Keratinocyte (primary cell): ENCODE measurements around the gene SLC39A8. TPM values are rescaled to one million over a fixed set of nuclear protein-coding genes. Genes with fewer than 3 reads are reported as not detected.
"Not testable (repeated sequence)": the region's sequence is repeated elsewhere in the genome, so short reads cannot be mapped to it uniquely, and the experiment has no call there.

Experiments used
- DNase-seq: peaks from one replicate; pipeline ENCODE4 v3.0.0-alpha.2; 2011; ENCODE audit warnings: low read depth, missing footprints, low spot score
- FAIRE-seq: peaks from 2 replicates; lab custom pipeline; 2011; peaks lifted over from hg19 to GRCh38; lab: Jason Lieb, UNC
- H2AFZ ChIP-seq: 2 replicates; pipeline ENCODE4 v1.6.0; 2012; ENCODE audit warnings: low read length, control low read depth, inconsistent platforms; ENCODE audit not compliant: control insufficient read depth
- H3K27ac ChIP-seq: 2 replicates; pipeline ENCODE4 v1.5.1; 2011; ENCODE audit warnings: low read length; ENCODE audit not compliant: control insufficient read depth, insufficient read depth
- H3K27me3 ChIP-seq: 3 replicates; pipeline ENCODE4 v1.6.0; 2011; ENCODE audit warnings: low read length; ENCODE audit not compliant: control insufficient read depth, insufficient read depth; ENCODE audit errors: extremely low read depth
- H3K36me3 ChIP-seq, 2 experiments: 2 replicates in 1 of 2; 3 replicates in 1 of 2; pipeline ENCODE4 v1.5.1; 2011; ENCODE audit warnings: low read length in 2 of 2, mild to moderate bottlenecking in 1 of 2; ENCODE audit not compliant: control insufficient read depth in 2 of 2, insufficient read depth in 2 of 2; ENCODE audit errors: extremely low read depth in 1 of 2
- H3K4me1 ChIP-seq: 3 replicates; pipeline ENCODE4 v1.5.1; 2011; ENCODE audit warnings: low read length; ENCODE audit not compliant: control insufficient read depth, insufficient read depth; ENCODE audit errors: extremely low read depth
- H3K4me2 ChIP-seq: 3 replicates; pipeline ENCODE4 v1.6.0; 2011; ENCODE audit warnings: low read depth, low read length; ENCODE audit not compliant: control insufficient read depth, insufficient read depth; ENCODE audit errors: extremely low read depth
- H3K4me3 ChIP-seq, 3 experiments: fragments of 200-600 bp in 1 of 3; sonication (generic) in 1 of 3; 2 replicates in 2 of 3; 3 replicates in 1 of 3; pipeline ENCODE4 v1.5.1; 2011 to 2016; ENCODE audit warnings: low read length in 3 of 3, mild to moderate bottlenecking in 3 of 3, control low read depth in 2 of 3, inconsistent platforms in 1 of 3, low read depth in 1 of 3, mixed read lengths in 1 of 3, mixed run types in 1 of 3, moderate library complexity in 1 of 3; ENCODE audit not compliant: control insufficient read depth in 2 of 3, insufficient read depth in 2 of 3; ENCODE audit errors: extremely low read depth in 1 of 3
- H3K79me2 ChIP-seq: 2 replicates; pipeline ENCODE4 v1.6.0; 2012; ENCODE audit warnings: low read length; ENCODE audit not compliant: control insufficient read depth, insufficient read depth
- H3K9ac ChIP-seq: 3 replicates; pipeline ENCODE4 v1.6.0; 2011; ENCODE audit warnings: low read length; ENCODE audit not compliant: control insufficient read depth, insufficient read depth; ENCODE audit errors: extremely low read depth
- H3K9me1 ChIP-seq: 3 replicates; pipeline ENCODE4 v1.6.0; 2011; ENCODE audit warnings: low read length; ENCODE audit not compliant: control insufficient read depth, insufficient read depth; ENCODE audit errors: extremely low read depth
- H3K9me3 ChIP-seq: 2 replicates; pipeline ENCODE4 v1.5.1; 2012; ENCODE audit warnings: low read depth, low read length; ENCODE audit not compliant: control insufficient read depth
- H4K20me1 ChIP-seq: 3 replicates; pipeline ENCODE4 v1.6.0; 2011; ENCODE audit warnings: low read length; ENCODE audit not compliant: control insufficient read depth, insufficient read depth; ENCODE audit errors: extremely low read depth
- EZH2 ChIP-seq: IDR thresholded peaks from one replicate; pipeline ENCODE4 v1.6.1; 2012; ENCODE audit warnings: inconsistent platforms, mild to moderate bottlenecking, low read length, moderate library complexity
- dilution Hi-C: fragments of 300-500 bp; cut with MboI; formaldehyde crosslinking; loops from one replicate; pipeline ENCODE4 v1.7.0; 2020; ENCODE audit warnings: low sequenced_read_pairs; ENCODE audit not compliant: extremely low pct_ligation_motif_present
- polyA plus RNA-seq, 5 experiments: library from polyadenylated mRNA; depleted of rRNA in 3 of 5; stranded (reverse) in 3 of 5; stranded (forward) in 1 of 5; unstranded in 1 of 5; fragments of >200 nt; gene quantifications; 1 replicate in 1 of 5; 2 replicates in 3 of 5; 3 replicates in 1 of 5; pipeline versions ENCODE4 v1.2.1 to v1.2.3, GENCODE V29; 2011 to 2012; ENCODE audit warnings: missing spikeins in 2 of 5, low read depth in 1 of 5, low replicate concordance in 1 of 5
- TF ChIP-seq, protein P1 (sequence below), 3 experiments: IDR thresholded peaks in 1 of 3; conservative IDR thresholded peaks in 1 of 3; optimal IDR thresholded peaks in 1 of 3; 2 replicates in 2 of 3; 3 replicates in 1 of 3; pipeline versions ENCODE3 to v1.5.1; 2011; ENCODE audit warnings: low read length in 3 of 3, mild to moderate bottlenecking in 3 of 3, moderate library complexity in 2 of 3, control low read depth in 1 of 3, inconsistent platforms in 1 of 3; ENCODE audit not compliant: insufficient read depth in 2 of 3; ENCODE audit errors: extremely low read depth in 1 of 3

Gene SLC39A8
- polyA plus RNA-seq, 1 donor (not counting 4 experiments of a cell fraction or from before 2014, with no cell fraction given) = 7.5 TPM

DNA sequence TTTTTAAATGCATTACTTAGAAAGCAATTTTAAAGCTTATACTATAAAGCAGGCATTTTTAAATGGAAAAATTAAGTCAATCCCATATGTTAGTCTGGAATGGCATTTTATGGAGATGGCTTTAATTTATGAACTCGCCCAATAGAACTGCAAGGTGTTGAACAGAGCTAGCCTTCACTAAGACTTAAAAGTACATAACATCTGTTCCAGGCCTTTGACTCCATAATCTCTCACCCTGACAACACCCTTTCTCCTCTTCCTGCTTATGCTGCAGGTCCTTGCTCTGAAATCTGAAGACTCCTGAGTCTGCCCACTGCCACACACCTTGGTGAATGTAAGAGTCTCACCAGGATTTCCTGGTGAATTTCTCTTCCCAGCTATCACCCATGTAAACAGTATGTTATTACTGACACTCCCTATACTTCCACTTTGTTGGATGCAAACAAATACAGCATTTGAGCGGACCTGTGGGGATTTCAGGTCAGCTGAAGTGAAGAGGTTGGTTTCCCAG lies 17.7 kb upstream of the SLC39A8 start:
- TF ChIP-seq, protein P1, sequence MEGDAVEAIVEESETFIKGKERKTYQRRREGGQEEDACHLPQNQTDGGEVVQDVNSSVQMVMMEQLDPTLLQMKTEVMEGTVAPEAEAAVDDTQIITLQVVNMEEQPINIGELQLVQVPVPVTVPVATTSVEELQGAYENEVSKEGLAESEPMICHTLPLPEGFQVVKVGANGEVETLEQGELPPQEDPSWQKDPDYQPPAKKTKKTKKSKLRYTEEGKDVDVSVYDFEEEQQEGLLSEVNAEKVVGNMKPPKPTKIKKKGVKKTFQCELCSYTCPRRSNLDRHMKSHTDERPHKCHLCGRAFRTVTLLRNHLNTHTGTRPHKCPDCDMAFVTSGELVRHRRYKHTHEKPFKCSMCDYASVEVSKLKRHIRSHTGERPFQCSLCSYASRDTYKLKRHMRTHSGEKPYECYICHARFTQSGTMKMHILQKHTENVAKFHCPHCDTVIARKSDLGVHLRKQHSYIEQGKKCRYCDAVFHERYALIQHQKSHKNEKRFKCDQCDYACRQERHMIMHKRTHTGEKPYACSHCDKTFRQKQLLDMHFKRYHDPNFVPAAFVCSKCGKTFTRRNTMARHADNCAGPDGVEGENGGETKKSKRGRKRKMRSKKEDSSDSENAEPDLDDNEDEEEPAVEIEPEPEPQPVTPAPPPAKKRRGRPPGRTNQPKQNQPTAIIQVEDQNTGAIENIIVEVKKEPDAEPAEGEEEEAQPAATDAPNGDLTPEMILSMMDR (optimal IDR thresholded peaks at IDR 0.05 in 1 of 3, IDR thresholded peaks at IDR 0.05 in 1 of 3, conservative IDR thresholded peaks at IDR 0.05 in 1 of 3; ENCODE audit: extremely low read depth in 1 of 3, insufficient read depth in 2 of 3, low read length in 3 of 3) = no peak
- TF ChIP-seq EZH2 = no peak
- Histone ChIP-seq H3K27ac (no peak overlapping the region), H3K9ac (no peak overlapping the region), H3K4me1 (no peaks in the 10 kb centered on the region), H3K9me3 (no peaks in the 10 kb centered on the region), H3K4me3 (no peak overlapping the region), H4K20me1 (no peaks in the 10 kb centered on the region), H3K36me3 (no peaks in the 10 kb centered on the region), H2AFZ (no peak overlapping the region), H3K9me1 (no peaks in the 10 kb centered on the region), H3K27me3 (no peaks in the 10 kb centered on the region), H3K4me2 (no peak overlapping the region), H3K79me2 (no peaks in the 10 kb centered on the region)
- FAIRE-seq (no peak), DNase-seq (no peak)
- dilution Hi-C loops = no loop called here

DNA sequence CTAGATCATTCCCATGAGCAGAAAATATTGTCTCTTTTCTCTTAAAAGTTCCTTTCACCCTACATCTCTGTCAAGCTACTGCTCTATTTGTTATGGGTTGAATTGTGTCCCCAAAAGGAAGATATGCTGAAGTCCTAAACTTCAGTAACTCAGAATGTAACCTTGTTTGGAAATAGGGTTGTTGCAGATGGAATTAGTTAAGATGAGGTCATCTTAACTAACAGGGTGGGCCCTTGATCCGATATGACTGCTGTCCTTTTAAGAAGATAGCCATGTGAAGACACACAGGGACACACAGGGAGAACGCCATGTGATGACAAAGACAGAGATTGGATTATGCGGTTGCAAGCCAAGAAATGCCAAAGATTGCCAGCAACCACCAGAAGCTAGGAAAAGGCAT lies 12.8 kb upstream of the SLC39A8 start:
- Histone ChIP-seq H3K27ac (no peak overlapping the region), H3K9me1 (no peaks in the 10 kb centered on the region), H3K4me3 (no peak overlapping the region), H3K9me3 (no peaks in the 10 kb centered on the region), H4K20me1 (no peaks in the 10 kb centered on the region), H3K9ac (no peak overlapping the region), H3K27me3 (no peaks in the 10 kb centered on the region), H2AFZ (no peak overlapping the region), H3K79me2 (no peaks in the 10 kb centered on the region), H3K4me2 (no peak overlapping the region), H3K36me3 (no peaks in the 10 kb centered on the region), H3K4me1 (no peaks in the 10 kb centered on the region)
- dilution Hi-C loops = no loop called here
- TF ChIP-seq, protein P1 (optimal IDR thresholded peaks at IDR 0.05 in 1 of 3, IDR thresholded peaks at IDR 0.05 in 1 of 3, conservative IDR thresholded peaks at IDR 0.05 in 1 of 3; ENCODE audit: extremely low read depth in 1 of 3, insufficient read depth in 2 of 3, low read length in 3 of 3) = no peak
- TF ChIP-seq EZH2 = no peak
- FAIRE-seq (no peak), DNase-seq (no peak)

DNA sequence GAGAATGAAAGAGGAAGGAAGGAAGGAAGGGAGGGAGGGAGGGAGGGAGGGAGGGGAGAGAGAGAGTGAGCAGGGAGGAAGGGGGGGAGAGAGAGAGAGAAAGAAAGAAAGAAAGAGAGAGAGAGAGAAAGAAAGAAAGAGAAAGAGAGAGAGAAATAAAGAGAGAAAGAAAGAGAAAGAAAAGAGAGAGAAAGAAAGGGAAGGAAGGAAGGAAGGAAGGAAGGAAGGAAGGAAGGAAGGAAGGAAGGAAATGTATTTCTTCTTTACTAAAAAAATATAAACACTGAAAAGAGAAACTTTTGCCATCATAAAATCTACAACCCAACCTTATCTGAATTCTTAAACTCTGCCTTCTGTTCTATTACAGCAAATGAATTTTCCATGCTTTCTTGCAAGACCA lies 12.4 kb upstream of the SLC39A8 start:
- FAIRE-seq, H2AFZ ChIP-seq, H3K9me1 ChIP-seq, dilution Hi-C loops, H3K36me3 ChIP-seq, H3K4me2 ChIP-seq, H3K27me3 ChIP-seq, DNase-seq, H4K20me1 ChIP-seq, H3K9me3 ChIP-seq, H3K9ac ChIP-seq, H3K79me2 ChIP-seq, H3K4me1 ChIP-seq, H3K4me3 ChIP-seq, H3K27ac ChIP-seq: not testable (repeated sequence)
